ENCODE data around the gene TMEM150C.

Gene TMEM150C

DNA sequence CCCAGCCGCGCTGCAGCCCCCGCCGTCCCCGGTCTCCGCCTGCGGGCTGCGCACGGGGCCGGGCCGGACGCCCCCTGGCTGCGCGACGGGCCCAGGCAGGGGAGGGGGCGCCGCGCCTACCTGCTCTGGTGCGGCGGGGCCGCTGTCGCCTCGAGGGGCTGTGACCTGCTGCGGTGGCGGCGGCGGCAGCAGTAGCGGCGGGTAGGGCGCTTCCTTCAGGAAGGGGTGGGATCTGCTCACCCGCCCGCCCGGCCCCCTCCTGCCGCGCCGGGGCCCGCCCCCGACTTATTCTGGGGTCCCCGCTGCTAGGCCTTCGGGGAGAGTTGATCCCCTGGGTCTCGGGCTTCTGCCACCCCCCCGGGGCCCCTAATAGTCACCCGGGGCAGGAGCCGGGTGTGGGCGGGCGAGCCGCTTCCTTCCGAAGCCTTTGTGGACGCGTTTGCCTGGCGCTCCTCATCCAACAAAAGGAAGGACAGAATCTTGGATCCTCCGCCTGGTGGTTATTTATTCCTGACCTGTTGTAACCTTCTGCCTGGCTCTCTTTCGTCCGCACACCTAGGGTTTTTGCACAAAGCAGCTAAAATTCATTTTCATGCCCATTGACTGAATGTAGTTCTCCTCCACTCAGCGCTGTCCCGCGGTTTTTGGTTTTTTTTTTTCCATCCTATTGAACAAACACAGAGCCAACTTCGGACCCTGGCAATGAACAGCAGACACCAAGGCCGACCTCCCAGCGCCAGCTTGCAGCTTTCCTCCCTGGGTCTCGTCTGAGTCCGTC is at the start of gene TMEM150C:
Gene TMEM150C, minus strand, starts transcription at position 203 of the 778 bp plus-strand sequence. CDS start 57,331 bp downstream, outside the sequence.
- no peaks in the 10 kb centered on the region for H3K27me3 ChIP-seq (ENCODE audit: insufficient read depth, low read depth, severe bottlenecking)
- no peaks in the 10 kb centered on the region for H3K36me3 ChIP-seq
- no peaks in the 10 kb centered on the region for H3K9me3 ChIP-seq (ENCODE audit: severe bottlenecking)
- TF ChIP-seq, protein P1, sequence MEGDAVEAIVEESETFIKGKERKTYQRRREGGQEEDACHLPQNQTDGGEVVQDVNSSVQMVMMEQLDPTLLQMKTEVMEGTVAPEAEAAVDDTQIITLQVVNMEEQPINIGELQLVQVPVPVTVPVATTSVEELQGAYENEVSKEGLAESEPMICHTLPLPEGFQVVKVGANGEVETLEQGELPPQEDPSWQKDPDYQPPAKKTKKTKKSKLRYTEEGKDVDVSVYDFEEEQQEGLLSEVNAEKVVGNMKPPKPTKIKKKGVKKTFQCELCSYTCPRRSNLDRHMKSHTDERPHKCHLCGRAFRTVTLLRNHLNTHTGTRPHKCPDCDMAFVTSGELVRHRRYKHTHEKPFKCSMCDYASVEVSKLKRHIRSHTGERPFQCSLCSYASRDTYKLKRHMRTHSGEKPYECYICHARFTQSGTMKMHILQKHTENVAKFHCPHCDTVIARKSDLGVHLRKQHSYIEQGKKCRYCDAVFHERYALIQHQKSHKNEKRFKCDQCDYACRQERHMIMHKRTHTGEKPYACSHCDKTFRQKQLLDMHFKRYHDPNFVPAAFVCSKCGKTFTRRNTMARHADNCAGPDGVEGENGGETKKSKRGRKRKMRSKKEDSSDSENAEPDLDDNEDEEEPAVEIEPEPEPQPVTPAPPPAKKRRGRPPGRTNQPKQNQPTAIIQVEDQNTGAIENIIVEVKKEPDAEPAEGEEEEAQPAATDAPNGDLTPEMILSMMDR (IDR thresholded peaks at IDR 0.05; ENCODE audit: low read depth, low read length), result peak; percentile 34; the same call in 1 of the 2 replicates
- H3K27ac ChIP-seq, result peak within 1 kb of the TSS; percentile 60
- DNase-seq, result peak; percentile 71
- peak within 1 kb of the TSS; percentile 67 for H3K4me3 ChIP-seq (ENCODE audit: low read depth, low read length)

DNA sequence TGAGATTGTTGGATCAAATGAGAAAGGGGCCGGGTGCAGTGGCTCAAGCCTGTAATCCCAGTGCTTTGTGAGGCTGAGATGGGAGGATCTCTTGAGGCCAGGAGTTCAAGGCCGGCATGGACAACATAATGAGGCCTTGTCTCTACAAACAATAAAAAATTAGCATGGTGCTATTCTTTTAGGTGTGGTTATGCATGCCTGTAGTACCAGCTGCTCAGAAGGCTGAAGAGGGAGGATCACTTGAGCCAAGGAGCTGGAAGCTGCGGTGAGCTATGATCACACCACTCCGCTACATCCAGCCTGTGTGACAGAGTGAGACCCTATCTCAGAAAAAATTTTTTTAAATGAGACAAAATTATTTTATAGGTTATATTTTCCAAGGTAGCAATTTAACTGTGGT is 49.7 kb upstream of the TMEM150C start:
- H3K27ac ChIP-seq, result no peak overlapping the region
- no peaks in the 10 kb centered on the region for H3K9me3 ChIP-seq (ENCODE audit: severe bottlenecking)
- TF ChIP-seq, protein P1 (IDR thresholded peaks at IDR 0.05; ENCODE audit: low read depth, low read length), result no peak
- no peak overlapping the region for H3K4me3 ChIP-seq (ENCODE audit: low read depth, low read length)
- DNase-seq, result no peak
- no peaks in the 10 kb centered on the region for H3K27me3 ChIP-seq (ENCODE audit: insufficient read depth, low read depth, severe bottlenecking)
- no peaks in the 10 kb centered on the region for H3K36me3 ChIP-seq

DNA sequence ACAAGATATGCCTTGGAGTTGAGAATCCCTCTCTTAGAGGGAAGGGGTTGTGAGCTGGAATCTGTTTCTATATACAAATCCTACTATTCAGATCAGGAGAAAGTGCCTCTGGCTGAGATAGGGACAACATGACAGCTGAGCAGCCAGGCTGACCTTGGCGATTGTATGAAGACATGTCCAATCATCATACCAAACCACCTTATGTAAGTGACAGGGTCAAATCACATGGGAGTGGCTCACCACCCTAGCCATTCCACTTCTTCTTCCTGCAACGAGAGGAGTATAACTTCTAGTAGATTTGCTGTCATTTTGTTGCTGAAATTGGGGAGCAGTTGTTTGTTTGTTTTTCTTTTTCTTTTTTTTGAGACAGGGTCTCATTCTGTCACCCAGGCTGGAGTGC is 48.3 kb upstream of the TMEM150C start:
- H3K9me3 ChIP-seq (ENCODE audit: severe bottlenecking), result no peaks in the 10 kb centered on the region
- no peak for DNase-seq
- no peaks in the 10 kb centered on the region for H3K36me3 ChIP-seq
- no peak overlapping the region for H3K27ac ChIP-seq
- no peaks in the 10 kb centered on the region for H3K27me3 ChIP-seq (ENCODE audit: insufficient read depth, low read depth, severe bottlenecking)
- TF ChIP-seq, protein P1 (IDR thresholded peaks at IDR 0.05; ENCODE audit: low read depth, low read length), result no peak
- no peak overlapping the region for H3K4me3 ChIP-seq (ENCODE audit: low read depth, low read length)

DNA sequence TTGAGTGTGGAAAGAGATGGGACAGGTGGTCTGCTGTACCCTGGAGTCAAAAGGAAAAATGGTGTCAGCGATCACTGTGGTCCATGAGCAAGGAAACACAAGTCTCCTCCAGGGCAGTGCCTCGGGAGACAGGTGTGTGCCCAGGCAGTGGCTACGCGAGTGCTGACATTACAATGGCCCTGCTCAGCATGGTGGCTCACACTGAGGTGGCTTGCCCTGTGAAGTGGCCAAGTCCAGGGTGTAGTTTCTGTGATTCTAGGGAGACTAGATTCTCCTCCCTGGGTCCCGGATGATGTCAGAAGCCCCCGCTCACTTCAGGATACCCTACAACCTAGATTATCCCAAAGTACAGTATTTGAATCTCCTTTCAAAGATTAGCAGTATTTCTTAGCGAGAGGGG is 44.8 kb upstream of the TMEM150C start:
- TF ChIP-seq, protein P1 (IDR thresholded peaks at IDR 0.05; ENCODE audit: low read depth, low read length), result no peak
- Histone ChIP-seq H3K27me3 (ENCODE audit: insufficient read depth, low read depth, severe bottlenecking) (no peaks in the 10 kb centered on the region), H3K27ac (no peak overlapping the region), H3K36me3 (no peaks in the 10 kb centered on the region), H3K9me3 (ENCODE audit: severe bottlenecking) (no peaks in the 10 kb centered on the region), H3K4me3 (ENCODE audit: low read depth, low read length) (no peak overlapping the region)
- no peak for DNase-seq

DNA sequence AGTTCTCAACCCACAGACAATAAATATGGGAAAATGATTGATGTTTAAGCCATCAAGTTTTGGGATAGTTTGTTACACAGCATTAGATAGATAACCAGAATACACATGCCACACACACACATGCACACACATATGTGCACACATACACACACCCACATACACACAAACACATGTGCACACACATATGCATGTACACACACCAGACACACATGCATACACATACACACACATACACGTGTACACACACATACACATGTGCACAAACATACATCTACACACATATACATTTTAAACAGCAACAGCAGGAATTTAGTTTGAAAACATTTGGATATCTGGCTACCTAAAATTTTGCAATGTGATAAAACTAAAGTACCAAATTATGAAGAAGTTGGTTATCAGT is 42.7 kb upstream of the TMEM150C start:
- Histone ChIP-seq H3K36me3 (no peaks in the 10 kb centered on the region), H3K4me3 (ENCODE audit: low read depth, low read length) (no peak overlapping the region), H3K9me3 (ENCODE audit: severe bottlenecking) (no peaks in the 10 kb centered on the region), H3K27ac (no peak overlapping the region), H3K27me3 (ENCODE audit: insufficient read depth, low read depth, severe bottlenecking) (no peaks in the 10 kb centered on the region)
- TF ChIP-seq, protein P1 (IDR thresholded peaks at IDR 0.05; ENCODE audit: low read depth, low read length), result no peak
- no peak for DNase-seq

Measured in WERI-Rb-1 (cell line).